ENCODE measurements around the gene RALGAPA1. TPM values are rescaled to one million over a fixed set of nuclear protein-coding genes. Genes with fewer than 3 reads are reported as not detected.
A peak's percentile ranks its signal among the peaks of the same experiment; 100 is the strongest.
"Not testable (repeated sequence)": the region's sequence is repeated elsewhere in the genome, so short reads cannot be mapped to it uniquely, and the experiment has no call there.

The RALGAPA1 gene
- total and polyA plus RNA-seq, 2 of the 13 experiments (the other 11 are each of a cell fraction or from before 2014, with no cell fraction given): 65.0 to 89.2 TPM

- TF ChIP-seq LBX2 (CRISPR knock-in tag; IDR thresholded peaks at IDR 0.05; ENCODE audit: borderline replicate concordance): peak; percentile 87; the same call in 1 of the 2 replicates
- not testable (repeated sequence) for TF ChIP-seq FOXP1 (IDR thresholded peaks at IDR 0.05)
- peak; percentile 72; the same call in 1 of the 2 replicates for TF ChIP-seq FOXP1 (CRISPR knock-in tag; IDR thresholded peaks at IDR 0.05)
- TF ChIP-seq REPIN1 (CRISPR knock-in tag; IDR thresholded peaks at IDR 0.05; ENCODE audit: borderline replicate concordance, low read depth): peak; percentile 94
- TF ChIP-seq XRCC5 (optimal IDR thresholded peaks at IDR 0.05; ENCODE audit: low read length): peak; percentile 93
- TF ChIP-seq ZSCAN29 (CRISPR knock-in tag; conservative IDR thresholded peaks at IDR 0.05): peak; percentile 94
- peak; percentile 80 for TF ChIP-seq NR2C2 (CRISPR knock-in tag; IDR thresholded peaks at IDR 0.05; ENCODE audit: borderline replicate concordance)
- TF ChIP-seq ZNF136 (CRISPR knock-in tag; IDR thresholded peaks at IDR 0.05; ENCODE audit: low read depth): peak; percentile 89
- peak; percentile 89 for TF ChIP-seq SAFB2 (CRISPR knock-in tag; IDR thresholded peaks at IDR 0.05; ENCODE audit: borderline replicate concordance, low read depth)
- TF ChIP-seq ZXDC (CRISPR knock-in tag; IDR thresholded peaks at IDR 0.05): peak; percentile 80; the same call in 1 of the 2 replicates
- TF ChIP-seq ZNF607 (CRISPR knock-in tag; IDR thresholded peaks at IDR 0.05; ENCODE audit: borderline replicate concordance): peak; percentile 67; the same call in 1 of the 2 replicates
- TF ChIP-seq PAWR (CRISPR knock-in tag; IDR thresholded peaks at IDR 0.05; ENCODE audit: borderline replicate concordance): peak; percentile 45; the same call in 1 of the 2 replicates
- peak; percentile 100 for TF ChIP-seq ZHX2 (IDR thresholded peaks at IDR 0.05; ENCODE audit: low read depth)
- peak; percentile 92; the same call in 1 of the 2 replicates for TF ChIP-seq ZHX2 (CRISPR knock-in tag; IDR thresholded peaks at IDR 0.05; ENCODE audit: borderline replicate concordance)
Measured at GRCh38 chr14:35808638-35809563, at the start of gene RALGAPA1 (continued).
